ENCODE data around the gene FAM124A.

FAM124A gene

GRCh38 chr13:51243227-51243626 lies 21.0 kb downstream of the FAM124A start:
- in situ Hi-C loops (cut with HindIII; ENCODE audit: low pct_ligation_motif_present, low sequenced_read_pairs): no loop called here
- H3K27ac ChIP-seq: no peak overlapping the region
- H3K36me3 ChIP-seq (replicated peaks): no peaks in the 10 kb centered on the region
- no peak for TF ChIP-seq CTCF (IDR thresholded peaks at IDR 0.05; ENCODE audit: low read depth, low read length, missing control alignments)
- no peak overlapping the region for H3K4me3 ChIP-seq (ENCODE audit: low read depth, low read length)
- no peaks in the 10 kb centered on the region for H3K27me3 ChIP-seq (replicated peaks)
- no peak for DNase-seq

- DNase-seq: no peak
- Histone ChIP-seq H3K27me3 (replicated peaks) (no peaks in the 10 kb centered on the region), H3K27ac (no peak overlapping the region), H3K36me3 (replicated peaks) (no peaks in the 10 kb centered on the region), H3K4me3 (ENCODE audit: low read depth, low read length) (no peak overlapping the region)
- in situ Hi-C loops (cut with HindIII; ENCODE audit: low pct_ligation_motif_present, low sequenced_read_pairs): no loop called here
- TF ChIP-seq CTCF (IDR thresholded peaks at IDR 0.05; ENCODE audit: low read depth, low read length, missing control alignments): no peak
Measured at GRCh38 chr13:51243832-51244231, 21.6 kb downstream of the FAM124A start.

DNA sequence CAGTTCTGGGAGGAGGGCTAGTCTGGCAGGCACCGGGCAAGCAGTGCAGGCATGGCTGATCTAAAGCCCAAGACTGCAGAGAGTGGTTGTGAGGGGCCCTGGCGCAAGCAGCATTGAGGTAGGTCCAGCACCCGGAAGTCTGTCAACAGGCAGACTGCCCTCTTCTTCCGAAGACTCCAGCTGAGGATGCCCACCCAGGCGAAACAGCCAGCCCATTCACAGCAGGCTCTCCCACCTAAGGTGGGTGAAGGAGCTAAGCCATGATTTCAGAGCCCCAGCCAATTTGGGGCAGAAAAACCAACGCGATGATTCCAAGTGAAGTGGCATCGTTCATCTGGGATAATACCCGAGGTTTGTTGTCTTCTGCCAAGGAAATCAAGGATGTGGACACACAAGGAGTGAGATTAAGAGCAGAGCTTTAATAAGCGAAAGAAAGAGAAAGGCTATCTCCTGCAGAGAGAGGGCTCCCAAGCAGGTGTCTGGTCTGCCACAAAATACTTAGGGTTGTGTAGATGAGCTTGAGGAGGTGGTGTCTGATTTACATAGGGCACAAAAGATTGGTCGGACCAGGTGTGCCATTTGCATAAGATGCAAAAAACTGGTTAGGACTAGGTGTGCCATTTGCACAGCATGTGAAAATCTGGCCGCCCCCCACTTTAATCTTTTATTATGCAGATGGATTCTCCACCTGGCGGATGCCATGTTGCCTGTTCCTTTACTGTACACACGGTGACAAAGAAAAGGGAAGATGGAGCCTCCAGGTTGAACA lies 22.6 kb downstream of the FAM124A start:
- no peak for TF ChIP-seq CTCF (IDR thresholded peaks at IDR 0.05; ENCODE audit: low read depth, low read length, missing control alignments)
- in situ Hi-C loops (cut with HindIII; ENCODE audit: low pct_ligation_motif_present, low sequenced_read_pairs): no loop called here
- no peak for DNase-seq
- Histone ChIP-seq H3K4me3 (ENCODE audit: low read depth, low read length) (no peak overlapping the region), H3K36me3 (replicated peaks) (no peaks in the 10 kb centered on the region), H3K27ac (no peak overlapping the region), H3K27me3 (replicated peaks) (no peaks in the 10 kb centered on the region)

GRCh38 chr13:51245583-51245982 lies 23.4 kb downstream of the FAM124A start:
- Histone ChIP-seq H3K27me3 (replicated peaks) (no peaks in the 10 kb centered on the region), H3K36me3 (replicated peaks) (no peaks in the 10 kb centered on the region), H3K27ac (no peak overlapping the region), H3K4me3 (ENCODE audit: low read depth, low read length) (no peak overlapping the region)
- in situ Hi-C loops (cut with HindIII; ENCODE audit: low pct_ligation_motif_present, low sequenced_read_pairs): no loop called here
- no peak for DNase-seq
- no peak for TF ChIP-seq CTCF (IDR thresholded peaks at IDR 0.05; ENCODE audit: low read depth, low read length, missing control alignments)

DNA sequence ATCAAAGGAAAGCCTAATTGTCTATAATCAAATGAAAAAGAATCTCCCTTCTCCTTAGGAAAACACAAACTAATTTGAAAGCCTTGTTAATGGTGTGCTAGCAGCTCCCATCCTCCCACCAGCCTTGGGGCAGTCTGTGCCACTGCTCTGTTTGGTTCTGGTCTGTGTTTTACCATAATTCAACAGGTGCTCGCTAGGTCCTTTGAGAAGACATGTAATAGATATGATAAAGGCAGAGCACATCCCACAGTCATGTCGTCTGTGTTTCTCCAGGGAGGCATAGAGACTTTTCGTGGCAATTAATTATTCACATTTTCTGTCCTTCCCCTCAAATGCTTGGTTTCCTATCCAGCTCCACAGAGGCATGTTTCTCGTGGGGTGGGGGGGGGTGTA lies 23.8 kb downstream of the FAM124A start:
- in situ Hi-C loops (cut with HindIII; ENCODE audit: low pct_ligation_motif_present, low sequenced_read_pairs): no loop called here
- H3K27ac ChIP-seq: no peak overlapping the region
- no peaks in the 10 kb centered on the region for H3K27me3 ChIP-seq (replicated peaks)
- no peak overlapping the region for H3K4me3 ChIP-seq (ENCODE audit: low read depth, low read length)
- no peaks in the 10 kb centered on the region for H3K36me3 ChIP-seq (replicated peaks)
- DNase-seq: no peak
- TF ChIP-seq CTCF (IDR thresholded peaks at IDR 0.05; ENCODE audit: low read depth, low read length, missing control alignments): no peak

All from brain microvascular endothelial cell (primary cell).